GM12891 (cell line): ENCODE results near the gene SOAT2.

Experiments
- POLR2A ChIP-seq: IDR thresholded peaks from 2 replicates; pipeline ENCODE4 v1.6.1; 2011; ENCODE audit warnings: low read depth, low read length, control low read depth
- POLR2AphosphoS5 ChIP-seq: IDR thresholded peaks from 2 replicates; pipeline ENCODE4 v1.6.1; 2011; ENCODE audit warnings: low read depth, low read length, control low read depth

DNA sequence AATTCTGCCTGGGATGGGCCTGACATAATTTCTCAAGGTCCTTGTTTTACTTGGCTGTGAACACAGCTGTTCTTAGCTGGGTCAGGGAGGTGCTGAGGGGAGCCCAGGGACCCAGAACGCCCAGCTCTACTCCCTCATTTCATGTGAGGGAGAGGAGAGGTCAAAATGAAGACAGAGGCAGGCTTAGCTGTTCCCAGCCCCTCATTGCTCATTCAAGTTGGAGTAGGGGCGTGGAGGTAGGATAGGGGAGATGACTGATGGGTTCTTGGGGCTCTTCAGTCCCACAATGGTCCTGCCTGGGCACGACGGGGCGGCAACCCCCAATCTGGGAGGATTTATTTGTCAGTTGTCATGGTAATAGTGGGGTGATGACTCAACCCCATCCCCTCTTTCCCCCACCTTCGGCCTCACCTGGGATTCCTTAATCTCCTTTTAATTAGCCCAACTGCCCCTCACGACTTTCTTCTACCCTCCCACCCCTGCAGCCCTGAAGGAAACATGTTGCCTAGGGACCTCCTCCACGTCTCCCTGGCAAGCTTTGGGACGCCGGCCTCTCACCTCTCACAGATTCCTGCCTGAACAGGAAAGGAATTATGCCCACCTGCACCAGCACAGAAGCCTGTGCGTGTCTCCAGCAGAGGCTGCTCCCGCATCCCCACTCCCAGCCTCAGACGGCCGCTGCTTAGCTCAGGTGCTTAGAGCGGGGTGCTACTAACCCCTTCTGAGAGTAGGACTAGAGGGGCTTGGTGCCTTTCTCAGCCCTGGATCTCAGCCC lies 34.3 kb upstream of the SOAT2 start:
- TF ChIP-seq POLR2A (no peak), POLR2AphosphoS5 (no peak)
